HL-60 (cell line): ENCODE measurements around the gene EPB42.
A peak's percentile ranks its signal among the peaks of the same experiment; 100 is the strongest.

Source experiments
- DNase-seq, 2 experiments: peaks; one replicate each; pipeline ENCODE4 v3.0.0-alpha.2; 2010 to 2020; ENCODE audit warnings: low read depth in 1 of 2, low spot score in 1 of 2
- H3K27ac ChIP-seq: fragments of 250-450 bp; sonication (Bioruptor Pico); replicated peaks from 2 replicates; pipeline ENCODE4 v1.5.1; 2020; ENCODE audit warnings: mild to moderate bottlenecking, moderate library complexity
- H3K27me3 ChIP-seq: fragments of 250-450 bp; sonication (Bioruptor Pico); 2 replicates; pipeline ENCODE4 v1.5.1; 2021; ENCODE audit warnings: mild to moderate bottlenecking, moderate library complexity; ENCODE audit not compliant: insufficient read depth, poor library complexity, severe bottlenecking
- H3K4me3 ChIP-seq: replicated peaks from 2 replicates; pipeline ENCODE4 v1.5.1; 2011; ENCODE audit warnings: mild to moderate bottlenecking, control low read depth, low read length; ENCODE audit not compliant: insufficient read depth
- CTCF ChIP-seq: IDR thresholded peaks from one replicate; pipeline ENCODE4 v1.5.1; 2011; ENCODE audit warnings: low read length, control low read depth, inconsistent platforms; ENCODE audit not compliant: insufficient read depth
- GABPA ChIP-seq: IDR thresholded peaks from 2 replicates; pipeline ENCODE4 v1.6.1; 2012; ENCODE audit warnings: low read depth
- POLR2AphosphoS5 ChIP-seq: IDR thresholded peaks from 2 replicates; pipeline ENCODE4 v1.6.1; 2012; ENCODE audit warnings: low read depth
- REST ChIP-seq: IDR thresholded peaks from 2 replicates; pipeline ENCODE4 v1.6.1; 2012; ENCODE audit warnings: low read depth; ENCODE audit not compliant: insufficient replicate concordance
- SPI1 ChIP-seq: IDR thresholded peaks from 2 replicates; pipeline ENCODE4 v1.6.1; 2012; ENCODE audit warnings: low read depth, mild to moderate bottlenecking, borderline replicate concordance

EPB42 gene

GRCh38 chr15:43189296-43189695 lies 31.5 kb downstream of the EPB42 start:
- DNase-seq, result no peak
- no peak overlapping the region for H3K27ac ChIP-seq
- TF ChIP-seq SPI1, result no peak
- TF ChIP-seq REST, result no peak
- no peak for TF ChIP-seq CTCF
- TF ChIP-seq GABPA, result no peak
- TF ChIP-seq POLR2AphosphoS5, result no peak
- no peaks in the 10 kb centered on the region for H3K27me3 ChIP-seq
- no peak overlapping the region for H3K4me3 ChIP-seq

GRCh38 chr15:43187544-43188155 lies 33.2 kb downstream of the EPB42 start:
- no peaks in the 10 kb centered on the region for H3K27me3 ChIP-seq
- no peak overlapping the region for H3K27ac ChIP-seq
- TF ChIP-seq GABPA (no peak), POLR2AphosphoS5 (no peak), SPI1 (no peak), REST (no peak), CTCF (peak; percentile 45)
- H3K4me3 ChIP-seq, result no peak overlapping the region
- peak in 1 of 2 experiments; percentile 28 for DNase-seq

- TF ChIP-seq POLR2AphosphoS5 (no peak), SPI1 (peak; percentile 32; the same call in 1 of the 2 replicates)
- H3K27me3 ChIP-seq, result no peaks in the 10 kb centered on the region
- peak overlapping the region; percentile 88 for H3K4me3 ChIP-seq
- peak in 1 of 2 experiments; percentile 45 for DNase-seq
- H3K27ac ChIP-seq, result peak overlapping the region; percentile 83
Observed at GRCh38 chr15:43186003-43186353, 34.8 kb downstream of the EPB42 start.

- no peak for TF ChIP-seq CTCF
- TF ChIP-seq POLR2AphosphoS5, result peak; percentile 87; the same call in 1 of the 2 replicates
- peak; percentile 83 for TF ChIP-seq GABPA
- peak; percentile 11; the same call in 1 of the 2 replicates for TF ChIP-seq SPI1
- TF ChIP-seq REST, result peak; percentile 45
- H3K27ac ChIP-seq, result peak within 1 kb of the TSS; percentile 83
Observed at GRCh38 chr15:43185157-43186002, 35.4 kb downstream of the EPB42 start, which contains the start of gene CCNDBP1. CCNDBP1 (plus strand) TSS chr15:43185403; CDS start chr15:43185499, 96 bp downstream.

More at GRCh38 chr15:43185157-43186002, 35.4 kb downstream of the EPB42 start, which contains the start of gene CCNDBP1:
- peak within 1 kb of the TSS; percentile 88 for H3K4me3 ChIP-seq
- peak; percentile 87 to 97 for DNase-seq
- no peaks in the 10 kb centered on the region for H3K27me3 ChIP-seq
